Gastroesophageal sphincter (tissue), 3 donors: ENCODE measurements around the gene RAD51B.
A peak's percentile ranks its signal among the peaks of the same experiment; 100 is the strongest.

Experiments
- CTCF ChIP-seq, 4 experiments: fragments of 200-600 bp in 2 of 4; fragments of 450-650 bp in 2 of 4; sonication (generic) in 1 of 4; IDR thresholded peaks; one replicate each; pipeline ENCODE4 v1.5.1; 2017 to 2019; ENCODE audit warnings: antibody characterized with exemption in 4 of 4, mild to moderate bottlenecking in 2 of 4, moderate library complexity in 2 of 4
- EP300 ChIP-seq: sonication (generic); formaldehyde crosslinking; IDR thresholded peaks from one replicate; pipeline ENCODE4 v1.6.1; 2017; ENCODE audit warnings: antibody characterized with exemption, mild to moderate bottlenecking
- POLR2A ChIP-seq, 2 donors: fragments of 450-650 bp; IDR thresholded peaks; one replicate each; pipeline ENCODE4 v1.6.1; 2017; ENCODE audit warnings: antibody characterized with exemption in 2 of 2, mild to moderate bottlenecking in 2 of 2, moderate library complexity in 1 of 2
- POLR2AphosphoS5 ChIP-seq: sonication (generic); formaldehyde crosslinking; IDR thresholded peaks from one replicate; pipeline ENCODE4 v1.6.1; 2017; ENCODE audit warnings: antibody characterized with exemption

GRCh38 chr14:67816326-67817002 is 3.1 kb upstream of the RAD51B start, which contains the start of gene ZFYVE26:
- TF ChIP-seq CTCF (IDR thresholded peaks at IDR 0.05) (no peak), POLR2A (IDR thresholded peaks at IDR 0.05) (no peak), EP300 (no peak), POLR2AphosphoS5 (peak; percentile 55)
